Activated CD4-positive, alpha-beta T cell treated with anti-CD3 and anti-CD28 coated beads, Interleukin-2, amount 10 ng/mL, durations not matched to agents 7 days and 5 days (primary cell): ENCODE results near the gene PPME1. TPM values are rescaled to one million over a fixed set of nuclear protein-coding genes. Genes with fewer than 3 reads are reported as not detected.

Source experiments
- CTCF ChIA-PET: fragments of 350-600 bp; sonication (Branson Sonifier 250); formaldehyde crosslinking; loops from one replicate; lab custom pipeline; 2021; ENCODE audit warnings: antibody characterized with exemption; lab: Charles Lee
- POLR2A ChIA-PET: fragments of 350-600 bp; sonication (Branson Sonifier 250); formaldehyde crosslinking; loops from one replicate; lab custom pipeline; 2021; ENCODE audit warnings: antibody characterized with exemption; lab: Charles Lee
- DNase-seq: peaks from one replicate; pipeline ENCODE4 v3.0.0-alpha.2; 2020
- H3K27ac Mint-ChIP-seq: one replicate; pipeline ENCODE4 v1.8.0; 2021; ENCODE audit warnings: mild to moderate bottlenecking, moderate library complexity, mixed read lengths
- H3K27me3 Mint-ChIP-seq: one replicate; pipeline ENCODE4 v1.8.0; 2021; ENCODE audit warnings: mixed read lengths
- H3K36me3 Mint-ChIP-seq: one replicate; pipeline ENCODE4 v1.8.0; 2021; ENCODE audit warnings: low read depth, mixed read lengths
- H3K4me1 Mint-ChIP-seq: one replicate; pipeline ENCODE4 v1.8.0; 2021; ENCODE audit warnings: mixed read lengths
- H3K4me3 Mint-ChIP-seq: one replicate; pipeline ENCODE4 v1.8.0; 2021; ENCODE audit warnings: mild to moderate bottlenecking, moderate library complexity, mixed read lengths
- H3K9me3 Mint-ChIP-seq: one replicate; pipeline ENCODE4 v1.8.0; 2021; ENCODE audit warnings: mixed read lengths
- total RNA-seq, 2 experiments: library from RNA; stranded (reverse); gene quantifications; one replicate each; pipeline ENCODE4 v1.2.3, GENCODE V29; 2021

Gene PPME1
- total RNA-seq, 2 experiments from 2014 or later: 21.3 to 25.9 TPM

- ChIA-PET CTCF (interaction anchor here (0.9 to 1.0 kb wide), 2 partner anchors 12 to 191 kb away, joined by 4 to 5 read pairs; no protein-coding TSS in a partner anchor), POLR2A (no interaction called here)
- no peaks in the 10 kb centered on the region for H3K27me3 Mint-ChIP-seq
- peaks cover 18% of the 10 kb centered on the region for H3K4me1 Mint-ChIP-seq
- no peak for DNase-seq
- H3K27ac Mint-ChIP-seq: no peak overlapping the region
- no peak overlapping the region for H3K4me3 Mint-ChIP-seq
- H3K9me3 Mint-ChIP-seq: no peaks in the 10 kb centered on the region
- H3K36me3 Mint-ChIP-seq: peaks cover 15% of the 10 kb centered on the region
These were observed 510 bp downstream of the PPME1 start for GRCh38 chr11:74171630-74171968.

GRCh38 chr11:74171997-74172396 is 908 bp downstream of the PPME1 start:
- Mint-ChIP-seq H3K9me3 (no peaks in the 10 kb centered on the region), H3K4me3 (no peak overlapping the region), H3K4me1 (peaks cover 18% of the 10 kb centered on the region), H3K27ac (no peak overlapping the region), H3K36me3 (peaks cover 11% of the 10 kb centered on the region), H3K27me3 (no peaks in the 10 kb centered on the region)
- CTCF ChIA-PET: interaction anchor here (0.6 kb wide), 1 partner anchor 287 kb away, joined by 3 read pairs; no protein-coding TSS in a partner anchor
- POLR2A ChIA-PET: no interaction called here
- no peak for DNase-seq

- Mint-ChIP-seq H3K27ac (no peak overlapping the region), H3K9me3 (no peaks in the 10 kb centered on the region), H3K27me3 (no peaks in the 10 kb centered on the region), H3K4me1 (peaks cover 8% of the 10 kb centered on the region), H3K4me3 (no peak overlapping the region), H3K36me3 (peaks cover 6% of the 10 kb centered on the region)
- no peak for DNase-seq
- ChIA-PET POLR2A (no interaction called here), CTCF (interaction anchor here (0.9 kb wide), 1 partner anchor 33 kb away, joined by 3 read pairs; no protein-coding TSS in a partner anchor)
These were observed 4.8 kb downstream of the PPME1 start for GRCh38 chr11:74175920-74176319.

GRCh38 chr11:74179234-74180052 is 8.4 kb downstream of the PPME1 start:
- peaks cover 2% of the 10 kb centered on the region for H3K4me1 Mint-ChIP-seq
- no peaks in the 10 kb centered on the region for H3K27me3 Mint-ChIP-seq
- H3K27ac Mint-ChIP-seq: no peak overlapping the region
- no peak overlapping the region for H3K4me3 Mint-ChIP-seq
- peaks cover 2% of the 10 kb centered on the region for H3K36me3 Mint-ChIP-seq
- H3K9me3 Mint-ChIP-seq: no peaks in the 10 kb centered on the region
- POLR2A ChIA-PET: no interaction called here
- DNase-seq: no peak
- CTCF ChIA-PET: interaction anchor here (0.6 kb wide), 1 partner anchor 213 kb away, joined by 3 read pairs; no protein-coding TSS in a partner anchor

DNA sequence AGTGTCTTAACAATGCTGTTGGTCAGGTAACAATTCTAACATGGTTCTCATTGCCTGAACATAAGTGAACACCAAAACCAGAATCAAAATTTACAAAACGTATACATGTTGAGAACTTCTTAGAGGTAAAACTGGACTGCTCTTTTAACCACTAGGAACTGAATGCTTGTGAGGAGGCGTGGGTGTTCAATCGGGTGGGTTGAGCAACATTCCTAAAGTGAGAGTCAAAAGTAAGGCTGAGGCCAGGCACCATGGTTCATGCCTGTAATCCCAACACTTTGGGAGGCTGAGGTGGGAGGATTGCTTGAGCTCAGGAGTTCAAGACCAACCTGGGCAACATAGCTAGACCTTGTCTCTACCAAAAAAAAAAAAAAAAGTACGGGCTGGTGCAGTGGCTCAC is 11.5 kb downstream of the PPME1 start:
- H3K4me1 Mint-ChIP-seq: peaks cover 3% of the 10 kb centered on the region
- DNase-seq: no peak
- no peak overlapping the region for H3K4me3 Mint-ChIP-seq
- H3K27me3 Mint-ChIP-seq: no peaks in the 10 kb centered on the region
- peaks cover 2% of the 10 kb centered on the region for H3K36me3 Mint-ChIP-seq
- ChIA-PET POLR2A (no interaction called here), CTCF (no interaction called here)
- H3K27ac Mint-ChIP-seq: no peak overlapping the region
- H3K9me3 Mint-ChIP-seq: no peaks in the 10 kb centered on the region

DNA sequence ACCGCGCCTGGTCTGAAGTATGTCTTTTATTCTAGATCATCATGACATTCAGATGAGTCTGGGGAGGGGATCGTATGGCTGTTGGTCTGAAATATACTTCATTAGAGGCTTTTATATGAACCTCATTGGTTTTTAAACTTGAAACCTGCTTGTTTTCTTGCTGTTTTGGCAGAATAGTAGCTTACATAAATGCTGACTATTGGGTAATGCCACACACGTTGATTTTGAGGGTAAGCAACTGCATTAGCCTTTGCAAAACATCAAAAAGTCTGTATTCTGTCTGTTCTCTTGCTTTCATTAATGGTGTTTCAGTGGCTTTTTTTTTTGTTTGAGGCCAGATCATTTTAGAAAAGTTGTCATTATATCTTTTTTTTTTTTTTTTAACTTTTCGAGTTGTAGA is 14.2 kb downstream of the PPME1 start:
- peaks cover 3% of the 10 kb centered on the region for H3K4me1 Mint-ChIP-seq
- no peak for DNase-seq
- H3K4me3 Mint-ChIP-seq: no peak overlapping the region
- ChIA-PET CTCF (interaction anchor here (0.8 kb wide), 1 partner anchor 69 kb away, joined by 4 read pairs; no protein-coding TSS in a partner anchor), POLR2A (no interaction called here)
- H3K36me3 Mint-ChIP-seq: peaks cover 11% of the 10 kb centered on the region
- no peak overlapping the region for H3K27ac Mint-ChIP-seq
- peaks cover 3% of the 10 kb centered on the region for H3K9me3 Mint-ChIP-seq
- H3K27me3 Mint-ChIP-seq: no peaks in the 10 kb centered on the region

- H3K36me3 Mint-ChIP-seq: peaks cover 16% of the 10 kb centered on the region
- no peaks in the 10 kb centered on the region for H3K27me3 Mint-ChIP-seq
- ChIA-PET CTCF (no interaction called here), POLR2A (no interaction called here)
- no peak overlapping the region for H3K4me3 Mint-ChIP-seq
- peaks cover 3% of the 10 kb centered on the region for H3K4me1 Mint-ChIP-seq
- DNase-seq: no peak
- no peak overlapping the region for H3K27ac Mint-ChIP-seq
- peaks cover 7% of the 10 kb centered on the region for H3K9me3 Mint-ChIP-seq
These were observed 14.6 kb downstream of the PPME1 start for GRCh38 chr11:74185695-74186094.

DNA sequence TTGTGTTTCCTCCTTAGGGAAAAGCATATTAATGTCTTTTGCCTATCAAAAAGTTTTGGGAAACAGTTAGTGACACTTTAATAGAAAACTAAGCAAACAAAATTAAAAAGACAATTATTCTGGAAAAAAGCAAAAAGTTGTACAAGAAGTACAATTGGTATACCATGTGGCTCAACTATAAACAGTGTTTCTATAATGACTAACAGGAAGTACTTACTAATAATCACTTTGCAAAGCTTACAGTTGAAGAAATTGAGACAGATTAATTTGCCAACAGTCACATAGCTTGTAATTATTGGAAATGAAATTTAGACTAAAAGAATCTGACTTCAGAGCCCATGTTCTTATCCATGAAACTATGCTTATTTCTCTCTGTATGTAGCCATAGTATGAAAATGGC is 24.7 kb downstream of the PPME1 start:
- H3K36me3 Mint-ChIP-seq: peaks cover 17% of the 10 kb centered on the region
- no peaks in the 10 kb centered on the region for H3K27me3 Mint-ChIP-seq
- ChIA-PET CTCF (no interaction called here), POLR2A (no interaction called here)
- no peak overlapping the region for H3K27ac Mint-ChIP-seq
- H3K4me3 Mint-ChIP-seq: no peak overlapping the region
- no peaks in the 10 kb centered on the region for H3K4me1 Mint-ChIP-seq
- peaks cover 12% of the 10 kb centered on the region for H3K9me3 Mint-ChIP-seq
- DNase-seq: no peak

DNA sequence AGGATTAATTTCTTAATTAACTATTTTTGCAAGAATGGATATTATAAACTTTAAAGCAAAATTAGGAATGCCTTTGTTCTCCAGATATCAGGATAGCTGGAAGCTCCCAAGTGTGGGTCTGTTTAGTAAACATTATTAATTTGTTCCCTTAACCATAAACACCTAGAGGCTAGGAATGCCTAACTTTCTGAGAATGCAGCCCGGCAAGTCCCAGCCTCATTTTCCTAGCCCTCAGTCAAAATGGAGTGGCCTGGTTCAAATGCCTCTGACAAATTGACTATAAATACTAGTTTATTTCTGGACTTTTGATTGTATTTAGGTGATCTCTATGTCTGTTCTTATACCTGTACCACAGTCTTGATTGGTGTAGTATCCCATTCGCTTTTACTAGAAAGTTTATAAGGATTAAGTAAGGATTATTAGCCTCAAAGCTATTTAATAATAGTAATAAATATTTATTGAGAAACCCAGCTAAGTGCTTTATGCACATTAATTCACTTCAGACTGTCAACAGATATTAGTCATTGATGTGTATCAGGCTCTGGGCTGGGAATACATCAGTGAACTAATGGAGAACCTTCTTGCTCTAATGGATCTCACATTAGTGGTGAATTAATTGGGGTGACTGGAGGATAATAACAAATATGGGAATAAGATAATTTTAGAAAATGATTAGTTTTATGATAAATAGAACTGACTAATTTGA is 25.8 kb downstream of the PPME1 start:
- Mint-ChIP-seq H3K36me3 (peaks cover 17% of the 10 kb centered on the region), H3K9me3 (peaks cover 11% of the 10 kb centered on the region), H3K4me1 (no peaks in the 10 kb centered on the region), H3K27me3 (no peaks in the 10 kb centered on the region), H3K27ac (no peak overlapping the region), H3K4me3 (no peak overlapping the region)
- no peak for DNase-seq
- ChIA-PET POLR2A (no interaction called here), CTCF (no interaction called here)

GRCh38 chr11:74203966-74204365 is 32.9 kb downstream of the PPME1 start:
- no peak for DNase-seq
- peaks cover 36% of the 10 kb centered on the region for H3K36me3 Mint-ChIP-seq

GRCh38 chr11:74204701-74205100 is 33.6 kb downstream of the PPME1 start:
- H3K4me3 Mint-ChIP-seq: no peak overlapping the region
- CTCF ChIA-PET: no interaction called here
- peaks cover 38% of the 10 kb centered on the region for H3K36me3 Mint-ChIP-seq

More at GRCh38 chr11:74203966-74204365, 32.9 kb downstream of the PPME1 start:
- Mint-ChIP-seq H3K4me1 (no peaks in the 10 kb centered on the region), H3K27ac (no peak overlapping the region), H3K4me3 (no peak overlapping the region), H3K27me3 (no peaks in the 10 kb centered on the region), H3K9me3 (peaks cover 2% of the 10 kb centered on the region)
- CTCF ChIA-PET: interaction anchor here (0.6 kb wide), 1 partner anchor 93 kb away, joined by 4 read pairs; no protein-coding TSS in a partner anchor
- POLR2A ChIA-PET: interaction anchor here (0.7 kb wide), 2 partner anchors 27 to 115 kb away, joined by 3 to 4 read pairs; no protein-coding TSS in a partner anchor

DNA sequence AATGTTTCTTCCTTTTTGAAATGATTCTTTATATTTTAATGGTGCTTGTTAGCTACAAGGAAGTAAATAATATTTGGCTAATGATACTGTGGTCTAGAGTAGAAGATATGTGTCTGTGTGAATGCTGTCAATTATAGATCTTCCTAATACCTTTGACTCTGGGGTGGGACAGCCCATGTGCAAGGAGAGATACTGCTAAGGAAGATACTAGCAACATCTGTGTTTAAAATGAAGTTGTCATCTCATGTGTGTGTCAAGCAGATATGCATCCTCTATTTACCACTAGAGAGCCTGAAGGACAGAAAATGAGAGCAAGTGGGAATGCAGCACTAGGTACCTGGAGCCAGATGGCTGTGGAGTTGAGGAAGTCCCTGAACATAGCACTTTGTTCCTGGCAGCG is 34.1 kb downstream of the PPME1 start:
- CTCF ChIA-PET: no interaction called here
- Mint-ChIP-seq H3K36me3 (peaks cover 38% of the 10 kb centered on the region), H3K27me3 (no peaks in the 10 kb centered on the region), H3K27ac (no peak overlapping the region), H3K4me3 (no peak overlapping the region), H3K4me1 (no peaks in the 10 kb centered on the region), H3K9me3 (no peaks in the 10 kb centered on the region)
- no peak for DNase-seq
- POLR2A ChIA-PET: no interaction called here

More at GRCh38 chr11:74204701-74205100, 33.6 kb downstream of the PPME1 start:
- POLR2A ChIA-PET: no interaction called here
- Mint-ChIP-seq H3K4me1 (no peaks in the 10 kb centered on the region), H3K27ac (no peak overlapping the region), H3K27me3 (no peaks in the 10 kb centered on the region), H3K9me3 (no peaks in the 10 kb centered on the region)
- DNase-seq: no peak

DNA sequence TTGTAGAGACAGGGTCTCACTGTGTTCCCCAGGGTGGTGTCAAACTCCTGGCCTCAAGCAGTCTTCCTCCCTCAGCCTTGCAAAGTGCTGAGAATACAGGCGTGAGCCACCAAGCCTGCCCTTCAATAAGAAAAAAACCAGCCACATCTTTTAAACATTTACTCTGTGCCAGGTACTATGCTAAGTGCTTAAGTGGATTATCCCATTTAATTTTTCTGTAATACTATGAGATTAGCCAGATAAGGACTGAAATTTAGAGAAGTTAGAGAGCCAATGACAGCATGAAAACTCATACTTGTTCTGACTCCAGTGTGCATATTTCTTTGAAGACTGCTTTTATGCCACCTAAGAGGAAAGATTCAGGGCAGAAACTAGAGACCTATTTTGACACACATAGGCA is 35.7 kb downstream of the PPME1 start:
- Mint-ChIP-seq H3K27ac (no peak overlapping the region), H3K4me3 (no peak overlapping the region), H3K27me3 (no peaks in the 10 kb centered on the region), H3K36me3 (peaks cover 38% of the 10 kb centered on the region), H3K4me1 (no peaks in the 10 kb centered on the region), H3K9me3 (no peaks in the 10 kb centered on the region)
- no peak for DNase-seq
- POLR2A ChIA-PET: no interaction called here
- CTCF ChIA-PET: no interaction called here
